Neural cell (in vitro differentiated cells): ENCODE data around the gene POLR2C.

Experiments
- CTCF ChIP-seq: fragments of 450-650 bp; IDR thresholded peaks from 2 replicates; pipeline ENCODE4 v1.5.1; 2014; ENCODE audit warnings: antibody characterized with exemption, mild to moderate bottlenecking, moderate library complexity; ENCODE audit not compliant: poor library complexity, severe bottlenecking
- EP300 ChIP-seq: fragments of 450-650 bp; conservative IDR thresholded peaks from 2 replicates; pipeline ENCODE4 v1.6.1; 2014; ENCODE audit warnings: antibody characterized with exemption, mild to moderate bottlenecking, moderate library complexity; ENCODE audit not compliant: poor library complexity, severe bottlenecking
- EZH2 ChIP-seq: fragments of 200-600, 300-800 bp; shearing (Covaris generic), sonication (generic); IDR thresholded peaks from 2 replicates; pipeline ENCODE4 v1.6.1; 2014; ENCODE audit warnings: antibody characterized with exemption, low read length, borderline replicate concordance, mild to moderate bottlenecking; ENCODE audit not compliant: insufficient read depth, poor library complexity, severe bottlenecking
- MXI1 ChIP-seq: fragments of 450-650 bp; conservative IDR thresholded peaks from 2 replicates; pipeline ENCODE4 v1.6.1; 2014; ENCODE audit warnings: antibody characterized with exemption, mild to moderate bottlenecking; ENCODE audit not compliant: poor library complexity, severe bottlenecking
- POLR2AphosphoS5 ChIP-seq: IDR thresholded peaks from 2 replicates; pipeline ENCODE4 v1.6.1; 2012
- RAD21 ChIP-seq: fragments of 450-650 bp; conservative IDR thresholded peaks from 2 replicates; pipeline ENCODE4 v1.6.1; 2014; ENCODE audit warnings: antibody characterized with exemption, mild to moderate bottlenecking, moderate library complexity
- TAF1 ChIP-seq: IDR thresholded peaks from 2 replicates; pipeline ENCODE4 v1.6.1; 2012; ENCODE audit warnings: low read depth

- TF ChIP-seq TAF1 (no peak), POLR2AphosphoS5 (peak; percentile 46), CTCF (no peak), EP300 (peak; percentile 27), MXI1 (peak; percentile 28), EZH2 (no peak), RAD21 (no peak)
Measured at GRCh38 chr16:57485916-57486857, 23.7 kb downstream of the POLR2C start, which contains the start of gene DOK4.
